Measurements from ENCODE around the gene EPB41L4A.

The EPB41L4A gene

GRCh38 chr5:112192072-112192471, 227.0 kb downstream of the EPB41L4A start:
- no peak for DNase-seq
- in situ Hi-C loops (cut with MboI; ENCODE audit: low pct_unique_long_range_greater_than_20kb, low sequenced_read_pairs), result no loop called here

DNA sequence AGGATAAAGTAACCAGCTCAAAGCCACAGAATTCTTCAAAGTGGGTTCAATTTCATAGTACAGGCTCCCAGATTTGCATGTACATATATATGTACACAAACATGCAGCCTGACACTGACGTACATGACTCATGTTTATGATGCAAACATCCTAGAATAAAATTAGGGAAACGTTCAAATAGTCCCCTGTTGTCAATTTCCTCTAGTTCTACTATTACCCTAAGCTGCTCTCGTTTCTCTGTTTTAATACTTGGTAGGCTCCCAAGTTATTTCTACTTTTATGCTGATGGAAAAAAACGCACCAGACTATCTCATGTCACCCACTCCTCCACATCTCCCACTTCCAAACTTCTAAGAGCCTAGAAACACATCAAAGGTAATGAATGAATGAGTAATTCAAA, 229.7 kb downstream of the EPB41L4A start:
- in situ Hi-C loops (cut with MboI; ENCODE audit: low pct_unique_long_range_greater_than_20kb, low sequenced_read_pairs), result no loop called here
- no peak for DNase-seq

DNA sequence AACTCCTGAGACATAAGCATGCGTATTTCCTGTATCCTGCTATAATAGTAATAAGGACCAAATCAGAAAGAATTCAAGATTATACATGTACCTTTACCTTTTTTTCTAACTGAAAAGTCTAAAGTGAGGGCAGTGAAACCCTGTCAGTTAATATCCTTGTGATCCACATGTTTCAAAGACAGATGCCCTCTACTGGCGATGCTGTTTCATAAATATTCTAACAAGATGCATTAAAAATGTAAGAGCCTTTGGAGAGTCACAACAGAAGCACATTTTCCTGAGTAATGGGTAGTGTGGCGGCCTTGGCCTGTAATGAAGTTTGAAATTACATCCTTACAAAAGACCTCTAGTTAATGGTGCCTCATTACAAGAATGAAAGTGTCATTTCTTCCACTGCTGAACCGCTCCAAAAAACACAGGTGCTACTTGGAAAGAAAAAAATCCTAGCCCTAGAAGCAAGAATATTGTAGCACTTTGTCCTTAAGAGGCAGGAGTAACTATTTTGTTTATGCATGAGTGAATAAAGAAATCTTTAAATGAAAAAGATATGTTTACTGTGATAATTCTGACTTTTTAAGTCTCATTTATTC, 232.6 kb downstream of the EPB41L4A start:
- peak; percentile 35 for DNase-seq
- in situ Hi-C loops (cut with MboI; ENCODE audit: low pct_unique_long_range_greater_than_20kb, low sequenced_read_pairs), result no loop called here

- no peak for DNase-seq
- in situ Hi-C loops (cut with MboI; ENCODE audit: low pct_unique_long_range_greater_than_20kb, low sequenced_read_pairs), result no loop called here
Measured at GRCh38 chr5:112183874-112184273, 235.2 kb downstream of the EPB41L4A start.

- no peak for DNase-seq
- in situ Hi-C loops (cut with MboI; ENCODE audit: low pct_unique_long_range_greater_than_20kb, low sequenced_read_pairs), result no loop called here
Measured at GRCh38 chr5:112183103-112183711, 235.9 kb downstream of the EPB41L4A start.

GRCh38 chr5:112179290-112179689, 239.8 kb downstream of the EPB41L4A start:
- in situ Hi-C loops (cut with MboI; ENCODE audit: low pct_unique_long_range_greater_than_20kb, low sequenced_read_pairs), result no loop called here
- DNase-seq, result no peak

DNA sequence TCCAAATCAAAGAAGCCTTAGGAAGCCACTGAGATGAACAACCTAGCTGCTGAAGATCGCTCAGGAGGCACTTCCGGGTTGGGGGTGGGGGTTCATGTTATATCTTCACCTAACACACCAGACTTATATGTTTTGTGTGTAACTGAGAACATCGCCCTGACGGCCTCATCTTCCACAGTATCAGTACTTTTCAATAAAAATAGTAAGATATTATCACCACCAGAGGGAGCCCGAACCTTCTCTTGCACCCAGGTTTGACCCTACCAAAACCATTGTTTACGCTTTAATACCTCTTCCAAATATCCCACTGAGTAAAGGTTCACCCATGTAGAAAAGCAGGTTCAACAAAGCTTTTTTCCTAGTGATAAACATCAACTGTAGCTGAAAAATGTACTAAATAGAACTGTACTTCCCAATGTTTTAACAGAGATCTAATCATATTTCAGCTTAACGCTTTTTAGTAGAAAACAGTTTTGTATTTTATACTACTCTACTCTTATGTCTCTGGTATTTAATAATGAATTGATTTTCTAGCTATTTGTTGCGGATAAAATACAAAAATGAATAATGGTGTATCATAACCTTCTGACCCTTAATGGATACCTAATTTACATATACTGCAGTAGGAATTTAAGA, 244.0 kb downstream of the EPB41L4A start:
- peak; percentile 76 for DNase-seq
- in situ Hi-C loops (cut with MboI; ENCODE audit: low pct_unique_long_range_greater_than_20kb, low sequenced_read_pairs), result no loop called here

DNA sequence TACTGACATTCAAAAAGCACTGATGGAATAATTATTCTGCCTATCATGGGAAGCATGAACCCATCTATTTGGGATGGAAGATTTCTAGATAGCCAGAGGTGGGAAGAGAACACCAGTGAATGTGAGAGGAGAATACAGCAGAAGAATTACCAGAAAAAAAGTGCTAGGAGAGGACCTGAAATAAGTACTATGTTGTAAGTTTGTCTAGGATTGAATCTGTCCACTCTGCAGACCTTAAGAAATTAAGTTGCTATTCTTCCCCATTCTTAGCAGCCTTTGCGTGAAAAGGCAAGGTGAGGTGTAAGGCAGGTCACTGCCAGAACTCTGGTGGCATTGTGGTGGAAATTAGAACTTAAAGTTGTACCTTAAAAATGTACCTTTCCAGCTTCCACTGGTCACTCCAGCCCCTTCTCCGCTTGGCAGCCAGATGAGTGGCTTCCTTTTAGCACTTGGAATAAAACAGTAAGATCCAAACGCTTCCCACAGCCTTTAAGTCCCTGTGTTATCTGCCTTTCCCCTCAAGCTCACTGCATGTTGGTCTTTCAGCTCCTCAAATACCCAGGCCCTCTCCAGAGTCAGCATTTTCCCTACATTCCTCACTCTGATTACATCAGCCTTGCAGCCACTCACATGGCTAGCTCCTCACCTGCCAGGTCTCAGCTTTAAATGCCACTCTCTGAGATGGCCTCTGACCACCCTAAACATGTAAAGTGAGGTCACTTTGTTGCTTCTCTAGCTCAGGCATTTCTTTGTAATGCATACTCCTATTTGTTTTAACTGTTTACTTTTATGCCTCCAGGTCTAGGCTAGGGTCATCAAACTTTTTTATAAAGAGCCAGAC, 253.0 kb downstream of the EPB41L4A start:
- in situ Hi-C loops (cut with MboI; ENCODE audit: low pct_unique_long_range_greater_than_20kb, low sequenced_read_pairs), result no loop called here
- no peak for DNase-seq

- in situ Hi-C loops (cut with MboI; ENCODE audit: low pct_unique_long_range_greater_than_20kb, low sequenced_read_pairs), result no loop called here
- no peak for DNase-seq
Measured at GRCh38 chr5:112165399-112165798, 253.7 kb downstream of the EPB41L4A start.

- DNase-seq, result no peak
- in situ Hi-C loops (cut with MboI; ENCODE audit: low pct_unique_long_range_greater_than_20kb, low sequenced_read_pairs), result no loop called here
Measured at GRCh38 chr5:112163435-112163834, 255.6 kb downstream of the EPB41L4A start.

GRCh38 chr5:112161392-112161748, 257.7 kb downstream of the EPB41L4A start:
- DNase-seq, result no peak
- in situ Hi-C loops (cut with MboI; ENCODE audit: low pct_unique_long_range_greater_than_20kb, low sequenced_read_pairs), result no loop called here

- in situ Hi-C loops (cut with MboI; ENCODE audit: low pct_unique_long_range_greater_than_20kb, low sequenced_read_pairs), result no loop called here
- peak; percentile 92 for DNase-seq
Measured at GRCh38 chr5:112160652-112161391, 258.3 kb downstream of the EPB41L4A start.

DNA sequence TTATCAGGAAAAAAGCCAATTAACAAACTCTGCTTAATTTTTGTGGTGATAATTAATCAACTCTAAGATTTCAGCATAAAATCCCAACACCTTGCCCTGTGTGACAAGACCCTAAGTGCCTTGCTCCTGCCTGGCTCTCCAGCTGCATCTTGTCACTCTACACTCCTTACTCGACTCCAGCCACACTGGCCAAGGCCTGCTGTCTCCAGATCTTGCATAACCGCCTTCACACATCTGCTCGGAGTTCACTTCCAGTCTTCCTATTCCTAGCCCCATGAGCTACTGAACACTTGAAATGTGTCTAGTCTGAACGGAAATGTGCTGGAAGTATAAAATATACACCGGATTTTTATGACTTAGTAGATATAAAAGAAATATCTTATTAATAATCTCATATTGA, 259.6 kb downstream of the EPB41L4A start:
- in situ Hi-C loops (cut with MboI; ENCODE audit: low pct_unique_long_range_greater_than_20kb, low sequenced_read_pairs), result no loop called here
- no peak for DNase-seq

DNA sequence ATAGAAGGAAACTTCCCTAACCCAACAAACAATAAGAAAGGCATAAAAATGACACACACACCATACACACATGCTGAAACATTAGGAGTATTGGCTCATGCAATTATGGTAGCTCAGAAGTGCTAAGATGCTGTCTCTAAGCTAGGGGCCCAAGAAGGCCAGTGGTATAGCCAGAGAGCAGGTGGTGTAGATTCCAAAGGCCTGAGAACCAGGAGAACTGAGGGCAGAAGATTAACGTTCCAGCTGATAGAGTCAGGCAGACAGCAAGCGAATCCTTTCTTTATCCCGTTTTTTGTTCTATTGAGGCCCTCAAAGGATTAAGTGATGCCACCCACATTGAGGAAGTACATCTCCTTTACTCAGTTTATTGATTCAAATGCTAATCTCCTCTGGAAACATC, 262.9 kb downstream of the EPB41L4A start:
- in situ Hi-C loops (cut with MboI; ENCODE audit: low pct_unique_long_range_greater_than_20kb, low sequenced_read_pairs), result no loop called here
- DNase-seq, result no peak

GRCh38 chr5:112154940-112155686, 264.0 kb downstream of the EPB41L4A start:
- in situ Hi-C loops (cut with MboI; ENCODE audit: low pct_unique_long_range_greater_than_20kb, low sequenced_read_pairs), result no loop called here
- DNase-seq, result no peak

DNA sequence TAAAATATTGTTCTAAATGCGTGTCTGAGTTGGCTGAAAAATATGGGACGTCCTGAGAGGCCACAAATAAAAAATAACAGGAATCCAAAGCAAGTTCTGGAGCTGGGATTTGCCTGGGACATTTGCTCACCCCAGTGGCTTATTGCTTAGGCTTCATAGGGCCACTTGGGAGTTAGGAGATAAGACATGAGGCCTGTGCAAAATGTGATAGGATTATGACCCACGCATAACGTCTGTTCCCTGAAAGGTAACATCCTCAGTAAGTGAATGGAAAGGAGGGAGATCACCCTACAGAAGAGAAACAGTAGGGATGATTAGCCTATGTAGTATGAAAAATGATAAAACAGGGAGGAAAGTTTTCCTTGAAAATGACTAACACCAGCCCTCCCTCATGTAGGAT, 269.4 kb downstream of the EPB41L4A start:
- DNase-seq, result no peak
- in situ Hi-C loops (cut with MboI; ENCODE audit: low pct_unique_long_range_greater_than_20kb, low sequenced_read_pairs), result loop anchor here (25.0 kb wide), 2 partner anchors 462 to 612 kb away; no protein-coding TSS in a partner anchor

GRCh38 chr5:112146323-112147226, 272.5 kb downstream of the EPB41L4A start:
- DNase-seq, result peak; percentile 83
- in situ Hi-C loops (cut with MboI; ENCODE audit: low pct_unique_long_range_greater_than_20kb, low sequenced_read_pairs), result loop anchor here (25.0 kb wide), 2 partner anchors 459 to 609 kb away; no protein-coding TSS in a partner anchor

GRCh38 chr5:112143690-112144089, 275.4 kb downstream of the EPB41L4A start:
- no peak for DNase-seq

More at GRCh38 chr5:112143690-112144089, 275.4 kb downstream of the EPB41L4A start:
- in situ Hi-C loops (cut with MboI; ENCODE audit: low pct_unique_long_range_greater_than_20kb, low sequenced_read_pairs), result loop anchor here (25.0 kb wide), 2 partner anchors 456 to 606 kb away; no protein-coding TSS in a partner anchor
